Gastrocnemius medialis (tissue), 4 donors: ENCODE measurements around the gene ERICH2. TPM values are rescaled to one million over a fixed set of nuclear protein-coding genes. Genes with fewer than 3 reads are reported as not detected.

ENCODE experiments used
- ATAC-seq, 2 donors: fragments of 150-250 bp; one replicate each; pipeline ENCODE4 v1.9.1; 2016
- DNase-seq, 2 donors: peaks; one replicate each; pipeline ENCODE4 v3.0.0-alpha.2; 2019
- H3K27ac ChIP-seq, 4 donors: fragments of 200-600 bp; sonication (generic); 1 replicate in 1 of 4; 2 replicates in 3 of 4; pipeline ENCODE4 v1.5.1; 2016 to 2018; ENCODE audit warnings: mild to moderate bottlenecking in 2 of 4, moderate library complexity in 1 of 4
- H3K27me3 ChIP-seq, 3 donors: fragments of 200-600 bp; sonication (generic) in 2 of 3; 1 replicate in 1 of 3; 2 replicates in 2 of 3; pipeline versions ENCODE4 v1.5.1 to v1.6.0; 2016 to 2019; ENCODE audit warnings: mild to moderate bottlenecking in 1 of 3, moderate library complexity in 1 of 3
- H3K36me3 ChIP-seq, 2 donors: fragments of 200-600 bp; sonication (generic) in 1 of 2; one replicate each; pipeline ENCODE4 v1.5.1; 2017 to 2018
- H3K4me1 ChIP-seq, 2 donors: fragments of 200-600 bp; sonication (generic) in 1 of 2; one replicate each; pipeline ENCODE4 v1.5.1; 2016 to 2017; ENCODE audit warnings: mild to moderate bottlenecking in 2 of 2
- H3K4me3 ChIP-seq, 4 donors: fragments of 200-600 bp; sonication (generic) in 3 of 4; 1 replicate in 1 of 4; 2 replicates in 3 of 4; pipeline ENCODE4 v1.5.1; 2016 to 2019; ENCODE audit warnings: mild to moderate bottlenecking in 2 of 4
- H3K9me3 ChIP-seq, 3 donors: fragments of 200-600 bp; sonication (generic) in 2 of 3; 1 replicate in 1 of 3; 2 replicates in 2 of 3; pipeline ENCODE4 v1.5.1; 2016 to 2019
- POLR2A ChIP-seq, 2 donors: fragments of 450-650 bp; IDR thresholded peaks; one replicate each; pipeline ENCODE4 v1.6.1; 2017; ENCODE audit warnings: antibody characterized with exemption in 2 of 2, mild to moderate bottlenecking in 2 of 2, moderate library complexity in 2 of 2
- in situ Hi-C, 4 donors: fragments of 200-750 bp; cut with MboI; loops; one replicate each; pipeline versions ENCODE4 v1.15.0 to v1.8.0; 2017; ENCODE audit warnings: low sequenced_read_pairs in 4 of 4
- intact Hi-C: fragments of 100-400 bp; cut with DNase I; formaldehyde crosslinking; loops from one replicate; pipeline ENCODE4 v1.15.1; 2023; ENCODE audit warnings: low total_unique reads
- total RNA-seq, 4 donors: library from RNA; depleted of rRNA; stranded (reverse); fragments of >200 nt; gene quantifications; one replicate each; pipeline versions ENCODE4 v1.1.0 to v1.2.3, GENCODE V29; 2016
- TF ChIP-seq, protein P1 (sequence below), 5 experiments: fragments of 450-650 bp in 3 of 5; fragments of 200-600 bp in 2 of 5; sonication (generic) in 2 of 5; IDR thresholded peaks in 4 of 5; conservative IDR thresholded peaks in 1 of 5; 1 replicate in 4 of 5; 2 replicates in 1 of 5; pipeline ENCODE4 v1.5.1; 2016 to 2019; ENCODE audit warnings: antibody characterized with exemption in 5 of 5, mild to moderate bottlenecking in 3 of 5, moderate library complexity in 3 of 5

The ERICH2 gene
- total RNA-seq, 4 donors from 2014 or later = not detected

DNA sequence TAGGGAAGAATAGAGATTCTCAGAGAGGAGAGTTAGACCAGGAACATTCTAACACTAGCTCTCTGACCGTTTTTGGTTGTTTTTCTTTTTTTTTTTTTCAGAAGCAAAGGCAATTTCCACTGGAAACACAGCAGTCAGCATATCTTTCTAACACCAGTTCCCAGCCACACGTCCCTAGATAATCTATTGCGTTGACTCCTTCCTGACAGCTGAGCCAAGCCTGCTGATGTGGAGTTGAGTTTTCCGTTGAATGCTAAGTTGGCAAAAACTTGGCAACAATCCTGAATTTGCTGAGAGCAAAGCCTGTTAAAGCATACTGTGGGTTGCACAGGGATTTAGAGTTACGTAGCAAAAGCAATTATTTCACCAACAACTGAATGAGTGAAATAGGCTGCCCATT, 65.8 kb downstream of the ERICH2 start:
- no peaks in the 10 kb centered on the region for H3K4me1 ChIP-seq
- no peaks in the 10 kb centered on the region for H3K36me3 ChIP-seq
- intact Hi-C loops (no loop called here), in situ Hi-C loops (no loop called here)
- no peak for ATAC-seq
- TF ChIP-seq, protein P1, sequence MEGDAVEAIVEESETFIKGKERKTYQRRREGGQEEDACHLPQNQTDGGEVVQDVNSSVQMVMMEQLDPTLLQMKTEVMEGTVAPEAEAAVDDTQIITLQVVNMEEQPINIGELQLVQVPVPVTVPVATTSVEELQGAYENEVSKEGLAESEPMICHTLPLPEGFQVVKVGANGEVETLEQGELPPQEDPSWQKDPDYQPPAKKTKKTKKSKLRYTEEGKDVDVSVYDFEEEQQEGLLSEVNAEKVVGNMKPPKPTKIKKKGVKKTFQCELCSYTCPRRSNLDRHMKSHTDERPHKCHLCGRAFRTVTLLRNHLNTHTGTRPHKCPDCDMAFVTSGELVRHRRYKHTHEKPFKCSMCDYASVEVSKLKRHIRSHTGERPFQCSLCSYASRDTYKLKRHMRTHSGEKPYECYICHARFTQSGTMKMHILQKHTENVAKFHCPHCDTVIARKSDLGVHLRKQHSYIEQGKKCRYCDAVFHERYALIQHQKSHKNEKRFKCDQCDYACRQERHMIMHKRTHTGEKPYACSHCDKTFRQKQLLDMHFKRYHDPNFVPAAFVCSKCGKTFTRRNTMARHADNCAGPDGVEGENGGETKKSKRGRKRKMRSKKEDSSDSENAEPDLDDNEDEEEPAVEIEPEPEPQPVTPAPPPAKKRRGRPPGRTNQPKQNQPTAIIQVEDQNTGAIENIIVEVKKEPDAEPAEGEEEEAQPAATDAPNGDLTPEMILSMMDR (IDR thresholded peaks at IDR 0.05 in 4 of 5, conservative IDR thresholded peaks at IDR 0.05 in 1 of 5) = no peak
- no peak for TF ChIP-seq POLR2A (IDR thresholded peaks at IDR 0.05)
- H3K27ac ChIP-seq = no peak overlapping the region
- H3K27me3 ChIP-seq = no peaks in the 10 kb centered on the region
- DNase-seq = no peak
- no peaks in the 10 kb centered on the region for H3K9me3 ChIP-seq
- no peak overlapping the region for H3K4me3 ChIP-seq

DNA sequence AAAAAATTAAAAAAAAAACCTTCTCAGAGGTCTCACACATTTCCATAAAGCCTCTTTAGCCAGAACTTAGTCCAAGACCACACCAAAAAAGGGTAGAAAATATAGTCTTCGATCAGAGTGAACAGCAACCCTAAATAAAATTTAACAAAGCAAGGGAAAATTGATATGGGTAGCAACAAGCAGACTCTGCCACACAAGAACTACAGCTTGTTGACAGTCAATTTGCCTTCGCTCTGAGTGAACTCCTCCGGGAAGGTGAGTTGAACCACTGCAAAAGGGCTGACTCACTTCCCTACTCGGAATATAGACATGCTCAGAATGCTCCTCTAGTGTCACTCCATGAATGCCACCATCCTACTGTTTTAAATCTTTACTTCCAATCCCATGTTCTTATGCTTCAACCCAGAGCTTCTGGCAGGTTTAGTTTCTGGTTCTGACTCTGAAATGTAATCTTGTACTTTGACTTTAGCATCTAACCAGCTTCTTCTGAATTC, 70.6 kb downstream of the ERICH2 start:
- H3K4me1 ChIP-seq = no peaks in the 10 kb centered on the region
- intact Hi-C loops (no loop called here), in situ Hi-C loops (no loop called here)
- peaks cover 0 to 3% (median 0%) of the 10 kb centered on the region in 3 donors for H3K27me3 ChIP-seq
- no peaks in the 10 kb centered on the region for H3K36me3 ChIP-seq
- no peak for DNase-seq
- H3K9me3 ChIP-seq = no peaks in the 10 kb centered on the region
- ATAC-seq = no peak
- TF ChIP-seq POLR2A (IDR thresholded peaks at IDR 0.05) = no peak
- TF ChIP-seq, protein P1 (IDR thresholded peaks at IDR 0.05 in 4 of 5, conservative IDR thresholded peaks at IDR 0.05 in 1 of 5) = no peak
- no peak overlapping the region for H3K4me3 ChIP-seq
- H3K27ac ChIP-seq = no peak overlapping the region

DNA sequence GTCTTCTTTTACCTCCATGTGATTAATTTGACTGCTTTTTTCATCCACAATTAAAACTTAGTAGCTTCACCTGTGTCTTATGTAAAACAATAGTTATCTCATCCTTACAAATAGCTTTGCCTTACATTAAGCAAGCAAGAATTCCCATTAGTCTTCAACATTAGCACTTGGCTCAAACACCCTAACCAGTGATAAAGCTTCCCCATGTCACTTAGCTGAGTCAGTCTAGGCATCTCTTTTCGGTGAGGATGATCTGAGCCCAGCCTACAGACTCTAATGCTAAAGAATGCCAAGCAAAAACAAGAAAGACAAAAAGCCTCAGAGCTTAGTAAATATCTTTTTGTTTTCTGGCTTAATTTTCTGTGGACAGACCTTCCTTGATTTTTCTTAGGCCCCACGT, 72.6 kb downstream of the ERICH2 start:
- ATAC-seq = no peak
- H3K9me3 ChIP-seq = no peaks in the 10 kb centered on the region
- H3K27ac ChIP-seq = no peak overlapping the region
- H3K4me3 ChIP-seq = no peak overlapping the region
- in situ Hi-C loops = no loop called here
- H3K27me3 ChIP-seq = peaks cover 0 to 3% (median 0%) of the 10 kb centered on the region in 3 donors
- intact Hi-C loops = no loop called here
- DNase-seq = no peak
- TF ChIP-seq POLR2A (IDR thresholded peaks at IDR 0.05) = no peak
- TF ChIP-seq, protein P1 (IDR thresholded peaks at IDR 0.05 in 4 of 5, conservative IDR thresholded peaks at IDR 0.05 in 1 of 5) = no peak
- no peaks in the 10 kb centered on the region for H3K36me3 ChIP-seq
- H3K4me1 ChIP-seq = no peaks in the 10 kb centered on the region

DNA sequence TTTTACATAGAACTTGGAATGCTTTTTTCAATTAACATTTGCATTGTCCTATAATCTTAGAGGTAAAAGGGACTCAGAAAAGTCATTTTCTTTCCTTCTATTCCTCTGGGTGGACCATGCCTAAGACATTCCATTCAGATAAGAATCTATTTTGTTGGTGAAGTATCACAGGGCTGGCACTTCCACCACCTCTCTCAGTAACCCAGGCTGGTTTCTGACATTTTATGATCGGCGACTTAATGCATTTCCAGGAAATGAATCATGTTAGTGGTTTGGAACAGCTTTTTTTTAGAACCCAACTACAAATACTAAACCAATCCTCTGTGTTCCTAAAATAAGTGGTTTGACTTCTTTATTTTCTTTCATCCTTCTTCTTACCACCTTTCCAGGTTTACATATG, 73.5 kb downstream of the ERICH2 start:
- intact Hi-C loops = no loop called here

More for the DNA sequence above, 73.5 kb downstream of the ERICH2 start:
- Histone ChIP-seq H3K27me3 (peaks cover 0 to 3% (median 0%) of the 10 kb centered on the region in 3 donors), H3K36me3 (no peaks in the 10 kb centered on the region), H3K4me3 (no peak overlapping the region), H3K4me1 (no peaks in the 10 kb centered on the region), H3K9me3 (no peaks in the 10 kb centered on the region), H3K27ac (no peak overlapping the region)
- no peak for TF ChIP-seq POLR2A (IDR thresholded peaks at IDR 0.05)
- TF ChIP-seq, protein P1 (IDR thresholded peaks at IDR 0.05 in 4 of 5, conservative IDR thresholded peaks at IDR 0.05 in 1 of 5) = no peak
- in situ Hi-C loops = no loop called here
- ATAC-seq = no peak
- DNase-seq = no peak
